Liver (tissue), 3 donors: ENCODE measurements around the gene TRPV4.

Experiments used
- CTCF ChIP-seq: fragments of 150-350 bp; IDR thresholded peaks from 2 replicates; pipeline ENCODE4 v1.5.1; 2017; ENCODE audit warnings: improper control_type of control experiment, low read depth, low read length; ENCODE audit not compliant: missing input control
- GABPA ChIP-seq, 2 donors: IDR thresholded peaks in 1 of 2; conservative IDR thresholded peaks in 1 of 2; 2 replicates each; pipeline ENCODE4 v1.6.1; 2016; ENCODE audit warnings: antibody characterized with exemption in 2 of 2, mild to moderate bottlenecking in 1 of 2, moderate library complexity in 1 of 2
- JUND ChIP-seq, 2 donors: IDR thresholded peaks; 2 replicates each; pipeline ENCODE4 v1.6.1; 2016; ENCODE audit warnings: antibody characterized with exemption in 2 of 2
- NR2F2 ChIP-seq: IDR thresholded peaks from 2 replicates; pipeline ENCODE4 v1.6.1; 2016; ENCODE audit warnings: antibody characterized with exemption
- REST ChIP-seq: IDR thresholded peaks from 2 replicates; pipeline ENCODE4 v1.6.1; 2016; ENCODE audit warnings: antibody characterized with exemption, mild to moderate bottlenecking
- RXRA ChIP-seq, 2 donors: IDR thresholded peaks; 2 replicates each; pipeline ENCODE4 v1.6.1; 2017 to 2018; ENCODE audit warnings: antibody characterized with exemption in 2 of 2, mild to moderate bottlenecking in 1 of 2
- SP1 ChIP-seq: IDR thresholded peaks from 2 replicates; pipeline ENCODE4 v1.6.1; 2018; ENCODE audit warnings: antibody characterized with exemption, mild to moderate bottlenecking
- TAF1 ChIP-seq: conservative IDR thresholded peaks from 2 replicates; pipeline ENCODE4 v1.6.1; 2016; ENCODE audit warnings: antibody characterized with exemption, mild to moderate bottlenecking
- TF ChIP-seq, protein P1 (sequence below): IDR thresholded peaks from 2 replicates; pipeline ENCODE4 v1.6.1; 2016; ENCODE audit warnings: antibody characterized with exemption
- donor health status: healthy.
- donor health status: healthy.

DNA sequence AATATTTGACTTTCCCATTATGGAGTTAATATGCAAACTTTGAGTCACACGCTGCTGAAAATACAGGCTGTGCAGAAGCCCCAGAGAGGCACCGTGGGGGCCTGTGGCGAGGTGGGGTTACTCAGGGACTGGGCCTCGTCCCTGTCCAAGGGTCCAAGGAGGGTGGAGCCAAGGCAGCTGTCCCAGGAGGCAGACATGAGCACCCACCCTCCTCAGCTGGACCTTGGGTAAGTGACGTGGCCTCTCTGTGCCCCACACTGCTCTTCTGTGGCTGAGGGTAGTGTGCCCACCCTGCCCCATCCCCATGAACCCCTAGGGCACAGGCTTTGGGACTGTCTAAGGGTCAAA lies 80.2 kb downstream of the TRPV4 start:
- TF ChIP-seq CTCF: no peak
- TF ChIP-seq, protein P1, sequence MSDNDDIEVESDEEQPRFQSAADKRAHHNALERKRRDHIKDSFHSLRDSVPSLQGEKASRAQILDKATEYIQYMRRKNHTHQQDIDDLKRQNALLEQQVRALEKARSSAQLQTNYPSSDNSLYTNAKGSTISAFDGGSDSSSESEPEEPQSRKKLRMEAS: no peak
- no peak for TF ChIP-seq JUND (IDR thresholded peaks at IDR 0.05)
- TF ChIP-seq SP1: no peak
- TF ChIP-seq RXRA (IDR thresholded peaks at IDR 0.05): no peak
- TF ChIP-seq REST: no peak
- TF ChIP-seq TAF1: no peak
- no peak for TF ChIP-seq GABPA (IDR thresholded peaks at IDR 0.05 in 1 of 2, conservative IDR thresholded peaks at IDR 0.05 in 1 of 2)
- no peak for TF ChIP-seq NR2F2
